IMR-90 (cell line): ENCODE measurements around the gene ACIN1. TPM values are rescaled to one million over a fixed set of nuclear protein-coding genes. Genes with fewer than 3 reads are reported as not detected.

Experiments used
- ATAC-seq: fragments of 200-7000 bp; cut with Tn5 transposase; 2 replicates; pipeline ENCODE4 v1.9.1; 2020; ENCODE audit warnings: low read depth, mild to moderate bottlenecking, moderate library complexity
- BruUV-seq: library from RNA; stranded (reverse); fragments of 400-500 nt; replicated peaks from 2 replicates; lab custom pipeline; 2021; lab: Mats Ljungman, UMichigan
- CTCF ChIA-PET: fragments of 300-600 bp; formaldehyde crosslinking; extraction: SDS; loops from one replicate; lab custom pipeline; 2021; ENCODE audit warnings: antibody characterized with exemption; lab: Yijun Ruan, JAX
- POLR2A ChIA-PET: fragments of 300-600 bp; sonication (Branson Sonifier 250); formaldehyde crosslinking; loops from one replicate; lab custom pipeline; 2022; ENCODE audit warnings: antibody characterized with exemption; ENCODE audit not compliant: unreplicated experiment; lab: Charles Lee
- DNase-seq: peaks from one replicate; pipeline ENCODE4 v3.0.0; 2013
- H2AFZ ChIP-seq: replicated peaks from 2 replicates; pipeline ENCODE3; 2013; ENCODE audit warnings: low read length, mild to moderate bottlenecking; ENCODE audit not compliant: poor library complexity
- H2AK5ac ChIP-seq: 2 replicates; pipeline ENCODE4 v1.6.1; 2013; ENCODE audit warnings: low read depth, low read length, inconsistent platforms
- H2AK9ac ChIP-seq: replicated peaks from 2 replicates; pipeline ENCODE3; 2013; ENCODE audit warnings: mild to moderate bottlenecking, low read depth, low read length, moderate library complexity; ENCODE audit not compliant: poor library complexity
- H2BK120ac ChIP-seq: 2 replicates; pipeline ENCODE4 v1.6.1; 2013; ENCODE audit warnings: low read depth, low read length, inconsistent platforms
- H2BK15ac ChIP-seq: 3 replicates; pipeline ENCODE4 v1.6.1; 2013; ENCODE audit warnings: low read depth, low read length, inconsistent platforms
- H2BK20ac ChIP-seq: 2 replicates; pipeline ENCODE4 v1.6.1; 2013; ENCODE audit warnings: low read depth, mild to moderate bottlenecking, inconsistent platforms, low read length, moderate library complexity
- H2BK5ac ChIP-seq: 2 replicates; pipeline ENCODE4 v1.6.1; 2013; ENCODE audit warnings: mild to moderate bottlenecking, low read depth, low read length, inconsistent platforms; ENCODE audit not compliant: poor library complexity, severe bottlenecking
- H3K14ac ChIP-seq: replicated peaks from 2 replicates; pipeline ENCODE4 v1.6.1; 2013; ENCODE audit warnings: low read depth, low read length, inconsistent platforms
- H3K18ac ChIP-seq: 2 replicates; pipeline ENCODE4 v1.6.1; 2013; ENCODE audit warnings: low read depth, low read length, control low read depth
- H3K23ac ChIP-seq: 2 replicates; pipeline ENCODE4 v1.6.1; 2013; ENCODE audit warnings: low read depth, low read length, inconsistent platforms
- H3K27ac ChIP-seq: 2 replicates; pipeline ENCODE4 v1.5.1; 2013; ENCODE audit warnings: mild to moderate bottlenecking, control low read depth, low read length; ENCODE audit not compliant: insufficient read depth
- H3K27me3 ChIP-seq: 2 replicates; pipeline ENCODE4 v1.6.1; 2013; ENCODE audit warnings: low read length; ENCODE audit not compliant: control insufficient read depth, insufficient read depth
- H3K36me3 ChIP-seq: 2 replicates; pipeline ENCODE4 v1.6.1; 2013; ENCODE audit warnings: low read length, mixed read lengths; ENCODE audit not compliant: control insufficient read depth, insufficient read depth
- H3K4ac ChIP-seq: 2 replicates; pipeline ENCODE4 v1.6.1; 2013; ENCODE audit warnings: low read depth, low read length, inconsistent platforms
- H3K4me1 ChIP-seq: 2 replicates; pipeline ENCODE4 v1.6.1; 2013; ENCODE audit warnings: low read length, mixed read lengths; ENCODE audit not compliant: control insufficient read depth, insufficient read depth
- H3K4me2 ChIP-seq: 2 replicates; pipeline ENCODE4 v1.6.1; 2013; ENCODE audit warnings: low read depth, mild to moderate bottlenecking, control low read depth, low read length, moderate library complexity
- H3K4me3 ChIP-seq: 2 replicates; pipeline ENCODE4 v1.5.1; 2013; ENCODE audit warnings: low read depth, mild to moderate bottlenecking, control low read depth, low read length, moderate library complexity; ENCODE audit not compliant: insufficient read depth
- H3K56ac ChIP-seq: 2 replicates; pipeline ENCODE4 v1.6.1; 2013; ENCODE audit warnings: low read length, inconsistent platforms; ENCODE audit not compliant: insufficient read depth; ENCODE audit errors: extremely low read depth
- H3K79me1 ChIP-seq, 2 experiments: 2 replicates each; pipeline ENCODE4 v1.6.1; 2013; ENCODE audit warnings: low read length in 2 of 2, inconsistent platforms in 1 of 2, low read depth in 1 of 2
- H3K9ac ChIP-seq: 2 replicates; pipeline ENCODE4 v1.6.1; 2013; ENCODE audit warnings: low read depth, low read length, control low read depth
- H3K9me1 ChIP-seq: 2 replicates; pipeline ENCODE4 v1.6.1; 2013; ENCODE audit warnings: low read length, inconsistent platforms; ENCODE audit not compliant: insufficient read depth
- H3K9me3 ChIP-seq: 2 replicates; pipeline ENCODE4 v1.6.1; 2013; ENCODE audit warnings: low read length; ENCODE audit not compliant: control insufficient read depth, insufficient read depth
- H4K20me1 ChIP-seq: 2 replicates; pipeline ENCODE4 v1.6.1; 2013; ENCODE audit warnings: low read length, inconsistent platforms; ENCODE audit not compliant: insufficient read depth
- H4K5ac ChIP-seq: 2 replicates; pipeline ENCODE4 v1.6.1; 2013; ENCODE audit warnings: mild to moderate bottlenecking, low read depth, low read length, control low read depth
- H4K8ac ChIP-seq, 2 experiments: 2 replicates each; pipeline ENCODE4 v1.6.1; 2013; ENCODE audit warnings: low read depth in 2 of 2, low read length in 2 of 2, control low read depth in 1 of 2, inconsistent platforms in 1 of 2
- H4K91ac ChIP-seq: 2 replicates; pipeline ENCODE4 v1.6.1; 2013; ENCODE audit warnings: low read depth, low read length, inconsistent platforms; ENCODE audit not compliant: insufficient read depth
- BHLHE40 ChIP-seq: fragments of 150-350 bp; IDR thresholded peaks from 2 replicates; pipeline ENCODE4 v1.6.1; 2016; ENCODE audit warnings: mild to moderate bottlenecking, low read depth, low read length
- CEBPB ChIP-seq: IDR thresholded peaks from 2 replicates; pipeline ENCODE4 v1.6.1; 2012; ENCODE audit warnings: low read depth, low read length, improper control_type of control experiment
- CHD1 ChIP-seq: IDR thresholded peaks from 2 replicates; pipeline ENCODE4 v1.6.1; 2012; ENCODE audit warnings: low read depth, low read length, improper control_type of control experiment
- FOS ChIP-seq: fragments of 150-350 bp; IDR thresholded peaks from 2 replicates; pipeline ENCODE4 v1.6.1; 2016; ENCODE audit warnings: low read depth, low read length
- MAFK ChIP-seq: IDR thresholded peaks from 2 replicates; pipeline ENCODE4 v1.6.1; 2012; ENCODE audit warnings: low read depth, low read length, improper control_type of control experiment
- MAZ ChIP-seq: IDR thresholded peaks from 2 replicates; pipeline ENCODE4 v1.6.1; 2012; ENCODE audit warnings: low read depth, mild to moderate bottlenecking, low read length, improper control_type of control experiment, moderate library complexity, borderline replicate concordance
- MXI1 ChIP-seq: IDR thresholded peaks from 2 replicates; pipeline ENCODE4 v1.6.1; 2012; ENCODE audit warnings: low read depth, mild to moderate bottlenecking, low read length, moderate library complexity, borderline replicate concordance
- NFE2L2 ChIP-seq: fragments of 150-350 bp; IDR thresholded peaks from 2 replicates; pipeline ENCODE4 v1.6.1; 2016; ENCODE audit warnings: low read depth, mild to moderate bottlenecking, low read length
- POLR2A ChIP-seq: IDR thresholded peaks from 2 replicates; pipeline ENCODE4 v1.6.1; 2012; ENCODE audit warnings: mild to moderate bottlenecking, low read depth, low read length
- RAD21 ChIP-seq: IDR thresholded peaks from 2 replicates; pipeline ENCODE4 v1.6.1; 2012; ENCODE audit warnings: low read length, improper control_type of control experiment
- RCOR1 ChIP-seq: IDR thresholded peaks from 2 replicates; pipeline ENCODE4 v1.6.1; 2012; ENCODE audit warnings: mild to moderate bottlenecking, low read length, improper control_type of control experiment; ENCODE audit not compliant: insufficient replicate concordance
- RFX5 ChIP-seq: IDR thresholded peaks from 2 replicates; pipeline ENCODE4 v1.8.0; 2012; ENCODE audit warnings: low read depth, mild to moderate bottlenecking, low read length, moderate library complexity
- WGBS, 2 experiments: methylation state at CpG; one replicate each; pipeline versions ENCODE4 v1.1.5 to v1.1.7; 2013; ENCODE audit warnings: missing lambda C conversion rate in 2 of 2; ENCODE audit not compliant: insufficient read length in 1 of 2; ENCODE audit errors: extremely low coverage in 2 of 2; 5-methylcytosine and 5-hydroxymethylcytosine counted together
- dilution Hi-C: fragments of 300-500 bp; cut with HindIII; formaldehyde crosslinking; loops from one replicate; pipeline ENCODE4 v1.14.3; 2018; ENCODE audit warnings: low sequenced_read_pairs; ENCODE audit not compliant: unreplicated experiment
- in situ Hi-C: fragments of 300-500 bp; cut with MboI; formaldehyde crosslinking; loops from 3 replicates; pipeline ENCODE4 v1.14.3; 2019; ENCODE audit warnings: low sequenced_read_pairs, inconsistent platforms, mixed read lengths
- intact Hi-C: fragments of 100-400 bp; cut with micrococcal nuclease; formaldehyde crosslinking; loops from 2 replicates; pipeline ENCODE4 v1.10.0; 2022
- polyA plus RNA-seq, 3 experiments: library from polyadenylated mRNA; depleted of rRNA; stranded (reverse); fragments of >200 nt; gene quantifications; 2 replicates each; pipeline ENCODE4 v1.2.3, GENCODE V29; 2012; ENCODE audit warnings: low replicate concordance in 1 of 3
- total RNA-seq: library from RNA; depleted of rRNA; stranded (reverse); fragments of >200 nt; gene quantifications from 2 replicates; pipeline ENCODE4 v1.2.3, GENCODE V29; 2012
- TF ChIP-seq, protein P1 (sequence below): conservative IDR thresholded peaks from 2 replicates; pipeline ENCODE4 v1.5.1; 2012; ENCODE audit warnings: mild to moderate bottlenecking, low read depth, low read length, improper control_type of control experiment
- TF ChIP-seq, protein P2 (sequence below): fragments of 150-350 bp; IDR thresholded peaks from 2 replicates; pipeline ENCODE4 v1.6.1; 2016; ENCODE audit warnings: low read depth, mild to moderate bottlenecking, low read length, moderate library complexity, borderline replicate concordance

The ACIN1 gene
- total and polyA plus RNA-seq, 2 of the 4 experiments (the other 2 are of a cell fraction), result 73.8 to 185 TPM

DNA sequence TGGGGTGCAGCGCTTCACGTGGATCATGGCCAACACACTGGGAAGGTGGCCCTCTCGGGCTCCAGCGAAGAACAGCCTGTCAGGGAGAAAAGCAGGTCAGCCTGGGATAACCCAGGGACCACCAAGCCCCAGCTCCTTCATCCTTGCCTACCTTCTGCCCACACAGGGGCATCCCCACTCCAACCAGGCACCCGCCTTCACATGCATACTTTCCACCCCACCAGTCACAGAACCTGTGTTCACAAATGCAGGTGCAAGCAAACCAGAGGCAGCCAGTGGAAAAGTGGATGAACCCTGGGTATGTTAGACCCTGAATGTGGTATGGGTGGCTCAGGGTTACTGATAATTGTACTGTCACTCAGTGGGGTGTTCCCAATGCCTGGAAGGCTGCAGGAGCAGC, 36.5 kb upstream of the ACIN1 start:
- Histone ChIP-seq H2AFZ (no peak overlapping the region), H3K18ac (no peak overlapping the region), H3K79me1 (no peaks in the 10 kb centered on the region), H4K8ac (no peak overlapping the region), H3K27ac (no peak overlapping the region), H3K4me1 (no peaks in the 10 kb centered on the region), H2AK5ac (no peak overlapping the region), H3K36me3 (no peaks in the 10 kb centered on the region), H2BK20ac (no peak overlapping the region), H2AK9ac (no peak overlapping the region), H3K23ac (no peak overlapping the region), H3K4me3 (no peak overlapping the region), H3K14ac (no peak overlapping the region), H2BK5ac (no peak overlapping the region), H3K4ac (no peak overlapping the region), H4K5ac (no peak overlapping the region), H3K56ac (no peak overlapping the region), H2BK120ac (no peak overlapping the region), H3K9me1 (no peaks in the 10 kb centered on the region), H2BK15ac (no peak overlapping the region), H4K20me1 (no peaks in the 10 kb centered on the region), H3K4me2 (no peak overlapping the region), H3K9me3 (no peaks in the 10 kb centered on the region), H3K27me3 (peaks cover 34% of the 10 kb centered on the region), H4K91ac (no peak overlapping the region), H3K9ac (no peak overlapping the region)
- ChIA-PET CTCF (interaction anchor here (0.6 kb wide), 1 partner anchor 56 kb away, joined by 7 read pairs; no protein-coding TSS in a partner anchor), POLR2A (no interaction called here)
- intact Hi-C loops (no loop called here), in situ Hi-C loops (no loop called here), dilution Hi-C loops (no loop called here)
- DNase-seq, result no peak
- TF ChIP-seq CHD1 (no peak), RAD21 (no peak), MAFK (no peak), RFX5 (no peak), MAZ (no peak), FOS (no peak), BHLHE40 (no peak), CEBPB (no peak), RCOR1 (no peak), MXI1 (no peak), NFE2L2 (no peak), POLR2A (no peak)
- TF ChIP-seq, protein P1, sequence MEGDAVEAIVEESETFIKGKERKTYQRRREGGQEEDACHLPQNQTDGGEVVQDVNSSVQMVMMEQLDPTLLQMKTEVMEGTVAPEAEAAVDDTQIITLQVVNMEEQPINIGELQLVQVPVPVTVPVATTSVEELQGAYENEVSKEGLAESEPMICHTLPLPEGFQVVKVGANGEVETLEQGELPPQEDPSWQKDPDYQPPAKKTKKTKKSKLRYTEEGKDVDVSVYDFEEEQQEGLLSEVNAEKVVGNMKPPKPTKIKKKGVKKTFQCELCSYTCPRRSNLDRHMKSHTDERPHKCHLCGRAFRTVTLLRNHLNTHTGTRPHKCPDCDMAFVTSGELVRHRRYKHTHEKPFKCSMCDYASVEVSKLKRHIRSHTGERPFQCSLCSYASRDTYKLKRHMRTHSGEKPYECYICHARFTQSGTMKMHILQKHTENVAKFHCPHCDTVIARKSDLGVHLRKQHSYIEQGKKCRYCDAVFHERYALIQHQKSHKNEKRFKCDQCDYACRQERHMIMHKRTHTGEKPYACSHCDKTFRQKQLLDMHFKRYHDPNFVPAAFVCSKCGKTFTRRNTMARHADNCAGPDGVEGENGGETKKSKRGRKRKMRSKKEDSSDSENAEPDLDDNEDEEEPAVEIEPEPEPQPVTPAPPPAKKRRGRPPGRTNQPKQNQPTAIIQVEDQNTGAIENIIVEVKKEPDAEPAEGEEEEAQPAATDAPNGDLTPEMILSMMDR, result no peak
- TF ChIP-seq, protein P2, sequence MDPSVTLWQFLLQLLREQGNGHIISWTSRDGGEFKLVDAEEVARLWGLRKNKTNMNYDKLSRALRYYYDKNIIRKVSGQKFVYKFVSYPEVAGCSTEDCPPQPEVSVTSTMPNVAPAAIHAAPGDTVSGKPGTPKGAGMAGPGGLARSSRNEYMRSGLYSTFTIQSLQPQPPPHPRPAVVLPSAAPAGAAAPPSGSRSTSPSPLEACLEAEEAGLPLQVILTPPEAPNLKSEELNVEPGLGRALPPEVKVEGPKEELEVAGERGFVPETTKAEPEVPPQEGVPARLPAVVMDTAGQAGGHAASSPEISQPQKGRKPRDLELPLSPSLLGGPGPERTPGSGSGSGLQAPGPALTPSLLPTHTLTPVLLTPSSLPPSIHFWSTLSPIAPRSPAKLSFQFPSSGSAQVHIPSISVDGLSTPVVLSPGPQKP, result no peak
- no TSS peak for BruUV-seq
- WGBS, 2 experiments, result no CpG with 5 or more reads among the region's 5 CpGs
- ATAC-seq, result no peak
